GM21737 (cell line): Measurements from ENCODE around the gene ID4.

Experiments
- ATAC-seq: cut with Tn5 transposase; IDR thresholded peaks from one replicate; pipeline ENCODE4 v1.9.1; 2021; ENCODE audit warnings: mild to moderate bottlenecking, moderate library complexity; ENCODE audit not compliant: unreplicated experiment

Gene ID4

GRCh38 chr6:19836799-19837510 is at the start of gene ID4:
Gene ID4 (plus strand): TSS chr6:19837370. CDS start chr6:19837755, 385 bp downstream.
- no peak for ATAC-seq

DNA sequence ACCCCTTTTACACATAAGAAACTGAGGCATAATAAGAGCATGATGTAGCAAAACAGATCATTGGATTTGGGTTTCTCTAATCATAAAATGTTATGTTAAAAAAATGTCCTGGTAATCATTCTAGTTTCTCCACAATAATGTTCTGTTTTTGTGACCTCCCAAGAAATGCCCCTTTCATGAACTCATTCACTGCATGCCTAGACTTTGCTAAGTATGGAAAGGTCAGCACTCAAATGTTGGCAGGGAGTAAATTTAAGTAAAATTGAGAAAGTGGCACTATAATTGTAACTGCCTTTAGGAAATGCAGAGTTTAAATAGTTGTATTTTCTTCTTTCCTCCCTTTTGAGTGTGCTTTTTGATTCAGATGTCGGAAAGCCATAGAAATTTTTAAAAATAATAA is 48.5 kb upstream of the ID4 start:
- ATAC-seq, result no peak

DNA sequence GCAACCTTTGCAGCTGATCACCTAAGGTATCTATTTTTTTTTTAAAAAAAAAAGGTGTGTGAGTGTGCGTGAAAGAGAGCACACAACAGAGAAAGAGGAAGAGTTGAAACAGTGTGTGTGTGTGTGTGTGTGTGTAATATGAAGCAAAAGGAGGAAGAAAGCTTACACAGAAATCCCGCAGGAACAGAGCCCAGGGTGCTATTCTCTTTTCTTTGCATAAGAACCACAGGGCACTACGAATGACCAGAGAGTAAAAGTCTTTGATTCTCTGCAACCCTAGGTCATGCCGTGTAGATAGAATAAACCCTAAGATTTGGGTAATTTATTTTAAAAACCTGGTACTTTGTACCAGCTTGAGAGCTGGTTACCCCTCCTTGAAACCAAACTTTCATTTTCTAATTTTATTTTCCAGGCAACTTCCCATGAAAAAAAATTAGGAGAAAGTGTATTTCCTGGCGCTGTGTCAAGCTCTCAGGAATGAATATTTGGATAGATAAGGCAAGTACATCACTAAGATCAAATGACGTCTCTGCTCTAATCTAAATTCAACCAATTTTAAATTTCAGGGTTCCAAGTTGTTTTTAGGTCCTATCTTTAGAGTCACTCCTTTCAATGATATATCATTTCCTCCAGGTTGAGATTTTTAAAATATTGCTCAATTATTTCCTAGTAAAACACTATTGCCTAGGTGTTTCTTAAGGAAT is 47.9 kb upstream of the ID4 start:
- no peak for ATAC-seq

GRCh38 chr6:19791267-19791666 is 45.9 kb upstream of the ID4 start:
- ATAC-seq, result no peak

GRCh38 chr6:19795211-19795610 is 42.0 kb upstream of the ID4 start:
- no peak for ATAC-seq

DNA sequence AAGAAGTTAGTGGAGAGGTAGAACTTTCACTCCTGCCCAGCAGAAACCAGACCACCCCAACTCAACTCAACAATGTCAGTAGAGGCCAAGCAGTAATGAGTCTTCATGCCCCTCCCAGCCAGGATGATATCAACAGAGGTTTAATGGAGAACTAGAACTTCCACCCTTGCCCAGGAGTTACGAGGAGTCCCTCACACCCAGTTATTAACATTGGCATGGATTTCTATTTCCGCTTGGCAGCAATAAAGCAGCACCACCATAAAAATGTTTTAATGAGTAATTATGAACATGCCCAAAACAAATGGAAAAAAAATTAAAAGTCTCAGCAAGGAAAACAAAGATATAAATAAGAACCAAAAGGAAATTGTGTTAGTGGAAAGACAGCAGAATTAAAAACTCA is 40.7 kb upstream of the ID4 start:
- ATAC-seq, result no peak

- no peak for ATAC-seq
These were observed 38.8 kb upstream of the ID4 start for GRCh38 chr6:19798362-19798761.

DNA sequence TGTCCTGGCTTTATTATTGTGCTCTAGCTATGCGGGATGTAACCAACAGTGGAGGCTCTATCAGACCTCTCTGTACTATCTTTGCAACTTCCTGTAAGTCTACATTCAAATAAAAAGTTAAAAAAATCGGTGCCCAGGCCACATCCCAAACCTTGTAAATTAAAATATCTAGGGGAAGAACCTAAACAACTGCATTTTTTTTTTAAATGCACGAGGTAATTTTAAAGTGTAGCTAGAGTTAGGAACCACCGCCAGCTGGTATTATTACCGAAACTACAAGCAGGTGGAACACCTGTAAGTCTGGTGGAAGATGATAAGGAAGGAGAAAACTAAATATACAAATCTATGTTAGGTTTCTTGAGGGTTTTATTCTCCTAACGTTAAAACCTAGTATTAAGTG is 34.5 kb upstream of the ID4 start:
- no peak for ATAC-seq

- ATAC-seq, result no peak
These were observed 33.6 kb upstream of the ID4 start for GRCh38 chr6:19803331-19804204.

DNA sequence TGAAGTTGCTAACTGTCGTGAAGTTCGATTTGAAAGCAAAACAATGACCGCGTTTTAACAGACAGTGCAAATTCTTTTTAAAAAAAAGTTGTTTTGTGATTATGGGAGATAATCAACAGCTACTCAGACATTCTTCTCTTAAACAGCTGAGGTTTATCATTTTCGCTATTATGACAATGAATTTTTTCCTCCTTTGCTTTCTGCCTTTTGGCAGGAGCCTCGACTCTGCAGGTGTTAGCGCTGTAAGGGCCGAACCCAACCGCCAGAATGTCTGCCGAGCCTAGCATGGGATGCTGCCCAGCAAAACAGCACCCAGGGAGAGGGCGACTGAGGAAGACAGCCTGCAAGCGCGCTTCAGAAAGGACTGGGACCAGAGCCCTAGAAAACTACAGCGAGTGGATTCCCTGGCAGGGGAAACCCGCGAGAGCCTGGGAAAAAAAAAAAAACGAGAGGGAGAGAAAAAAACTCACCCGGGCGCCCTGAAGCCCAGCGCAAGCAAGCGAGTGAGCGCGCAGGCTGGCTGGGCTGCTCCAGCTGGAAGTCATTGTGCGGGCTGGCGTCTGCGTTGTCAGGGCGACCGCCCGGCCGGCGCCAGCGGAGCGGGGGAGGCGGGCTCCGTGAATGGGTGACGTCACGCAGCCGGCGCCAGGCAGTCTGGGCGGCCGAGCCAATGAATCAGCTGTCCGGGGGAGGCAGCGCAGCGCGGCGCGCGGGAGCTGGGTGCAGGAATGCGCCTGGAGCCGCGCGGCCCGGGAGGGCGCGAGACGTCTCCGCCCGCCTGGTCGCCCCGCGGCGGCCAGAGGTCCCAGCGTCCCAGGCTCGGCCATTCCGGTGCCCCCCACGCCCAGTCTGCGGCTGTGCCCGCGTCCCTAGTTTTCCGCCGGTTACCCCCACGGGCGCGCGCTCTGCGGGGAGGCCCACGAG is 32.7 kb upstream of the ID4 start:
- ATAC-seq, result peak; percentile 95

DNA sequence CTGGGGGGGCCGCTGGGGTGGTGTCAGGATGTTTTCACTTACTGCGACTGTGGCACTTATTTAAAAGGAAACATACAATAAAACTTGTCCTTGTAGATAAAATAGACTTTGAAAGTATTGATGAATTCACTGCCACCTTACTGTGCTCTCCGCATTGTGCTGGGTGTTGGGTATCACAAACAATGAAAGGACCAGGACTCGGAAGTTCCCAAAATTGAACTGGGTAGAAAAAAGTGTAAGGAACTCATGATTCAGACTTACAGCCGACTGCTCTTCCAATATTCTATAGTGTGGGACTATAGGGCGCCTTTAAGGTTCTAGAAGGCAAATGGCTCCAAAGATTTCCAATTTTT is 32.1 kb upstream of the ID4 start:
- no peak for ATAC-seq

DNA sequence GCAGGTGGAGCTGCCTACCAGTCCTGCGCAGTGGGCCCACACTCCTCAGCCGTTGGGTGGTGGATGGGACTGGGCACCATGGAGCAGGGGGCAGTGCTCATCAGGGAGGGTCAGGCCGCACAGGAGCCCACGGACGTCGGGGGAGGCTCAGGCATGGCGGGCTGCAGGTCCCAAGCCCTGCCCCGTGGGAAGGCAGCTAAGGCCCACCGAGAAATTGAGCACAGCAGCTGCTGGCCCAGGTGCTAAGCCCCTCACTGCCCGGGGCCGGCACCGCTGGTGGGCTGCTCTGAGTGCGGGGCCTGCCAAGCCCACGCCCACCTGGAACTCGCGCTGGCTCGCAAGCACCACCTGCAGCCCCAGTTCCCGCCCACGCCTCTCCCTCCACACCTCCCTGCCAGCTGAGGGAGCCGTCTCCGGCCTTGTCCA is 30.2 kb upstream of the ID4 start:
- no peak for ATAC-seq

GRCh38 chr6:19811397-19812079 is 25.6 kb upstream of the ID4 start:
- ATAC-seq, result no peak

- no peak for ATAC-seq
These were observed 24.6 kb upstream of the ID4 start for GRCh38 chr6:19812512-19813119.

GRCh38 chr6:19818805-19819204 is 18.4 kb upstream of the ID4 start:
- ATAC-seq, result no peak

GRCh38 chr6:19824058-19824807 is 12.9 kb upstream of the ID4 start:
- ATAC-seq, result no peak

DNA sequence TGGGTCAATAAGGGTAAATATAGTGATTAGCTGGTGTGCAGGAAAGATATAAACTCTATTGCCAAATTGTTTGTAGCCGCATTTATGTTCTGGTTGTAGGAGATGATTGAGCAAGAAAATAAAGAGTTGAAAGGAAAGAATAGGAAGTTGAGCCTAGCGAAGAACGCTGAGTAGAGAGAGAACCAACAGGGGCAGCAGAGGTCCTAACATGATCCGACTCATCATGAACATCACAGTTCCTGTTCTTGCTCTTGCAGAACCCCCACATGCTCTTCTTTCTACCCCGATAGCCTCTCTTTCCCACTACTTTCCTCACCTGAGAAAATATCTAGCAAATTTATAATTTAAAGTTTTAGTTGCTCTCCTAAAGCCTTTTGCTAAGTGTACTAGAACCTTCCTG is 9.9 kb upstream of the ID4 start:
- ATAC-seq, result no peak

GRCh38 chr6:19827903-19828302 is 9.3 kb upstream of the ID4 start:
- ATAC-seq, result no peak

DNA sequence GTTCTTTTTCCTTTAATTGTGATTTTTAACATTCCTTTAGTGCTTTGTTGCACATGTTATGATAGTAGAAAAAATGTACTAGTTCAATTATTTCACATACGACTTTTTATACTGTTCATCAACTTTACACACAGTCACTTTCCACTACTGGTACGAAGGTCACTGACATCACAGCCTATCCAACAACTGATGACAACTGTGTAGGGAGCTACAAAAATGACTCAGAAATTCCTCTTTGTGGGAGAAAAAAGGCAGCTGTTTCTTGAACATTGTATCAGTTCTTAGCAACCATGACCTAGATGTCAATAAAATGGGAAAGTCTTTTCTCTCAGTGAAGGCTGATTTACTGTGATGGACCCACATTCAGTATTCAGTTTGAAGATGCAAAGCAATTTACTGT is 7.0 kb upstream of the ID4 start:
- no peak for ATAC-seq
